Measurements from ENCODE around the gene HPSE2. TPM values are rescaled to one million over a fixed set of nuclear protein-coding genes. Genes with fewer than 3 reads are reported as not detected.

Gene HPSE2
- total and polyA plus RNA-seq, 2 of the 8 experiments (the other 6 are each of a cell fraction or from before 2014, with no cell fraction given) = 0.41 to 0.58 TPM

GRCh38 chr10:98899018-98899417, 336.6 kb downstream of the HPSE2 start:
- H4K8ac ChIP-seq (ENCODE audit: extremely low read depth, insufficient read depth, low read length) = no peak overlapping the region
- no peaks in the 10 kb centered on the region for H3K9me3 ChIP-seq (ENCODE audit: insufficient read depth in 2 of 2, low read depth in 1 of 2, low read length in 1 of 2)
- WGBS, 2 experiments (ENCODE audit: extremely low coverage in 1 of 2, insufficient coverage in 1 of 2, insufficient read length in 1 of 2, insufficient replicate concordance in 2 of 2, low coverage in 1 of 2, low lambda C conversion rate in 2 of 2, missing lambda C conversion rate in 1 of 2) = 90% methylated on average over 3 of the region's 3 CpGs; no CpG with 5 or more reads in 1 of the 2 experiments
- no peak overlapping the region for H3K14ac ChIP-seq (ENCODE audit: insufficient read length)
- H2BK20ac ChIP-seq (ENCODE audit: low read length) = no peak overlapping the region
- H3K4ac ChIP-seq (replicated peaks; ENCODE audit: insufficient read length, low read depth, low read length) = no peak overlapping the region
- no peak overlapping the region for H3K9ac ChIP-seq (replicated peaks in 1 of 4; ENCODE audit: extremely low read depth in 1 of 4, low read depth in 3 of 4, low read length in 3 of 4)
- H2AK5ac ChIP-seq (ENCODE audit: low read depth, low read length) = no peak overlapping the region
- no peak overlapping the region for H3K27ac ChIP-seq (ENCODE audit: low read depth, low read length)
- H2BK15ac ChIP-seq (ENCODE audit: low read length) = no peak overlapping the region
- H4K91ac ChIP-seq (replicated peaks; ENCODE audit: insufficient read length, low read length) = no peak overlapping the region
- H2BK12ac ChIP-seq (ENCODE audit: low read depth, low read length) = no peak overlapping the region
- no peaks in the 10 kb centered on the region for H3K79me2 ChIP-seq (ENCODE audit: control insufficient read depth in 1 of 2, insufficient read depth in 2 of 2, low read length in 2 of 2)
- H3K79me1 ChIP-seq (ENCODE audit: low read depth, low read length) = no peaks in the 10 kb centered on the region
- no peaks in the 10 kb centered on the region for H3K23me2 ChIP-seq (ENCODE audit: low read depth, low read length)
- H3K4me2 ChIP-seq (ENCODE audit: insufficient read depth in 1 of 2, low read depth in 2 of 2, low read length in 2 of 2) = no peak overlapping the region
- ChIA-PET POLR2A (ENCODE audit: partially characterized antibody) (no interaction called here), CTCF (ENCODE audit: partially characterized antibody) (no interaction called here)
- H2BK5ac ChIP-seq (ENCODE audit: low read depth, low read length) = no peak overlapping the region
- no peak overlapping the region for H3K18ac ChIP-seq (ENCODE audit: extremely low read depth, low read length)
- H3K4me3 ChIP-seq (ENCODE audit: extremely low read depth in 1 of 4, insufficient read depth in 2 of 4, low read depth in 3 of 4, low read length in 4 of 4) = no peak overlapping the region
- H2AFZ ChIP-seq (ENCODE audit: low read length) = no peak overlapping the region
- H3K27me3 ChIP-seq (replicated peaks in 1 of 4; ENCODE audit: control insufficient read depth in 3 of 4, extremely low read depth in 1 of 4, insufficient read depth in 3 of 4, low read length in 3 of 4) = no peaks in the 10 kb centered on the region
- DNase-seq (ENCODE audit: low read depth in 1 of 2, low spot score in 2 of 2) = no peak
- no peaks in the 10 kb centered on the region for H4K20me1 ChIP-seq (replicated peaks in 1 of 2; ENCODE audit: control insufficient read depth in 1 of 2, insufficient read depth in 2 of 2, low read length in 2 of 2)
- H3K4me1 ChIP-seq (replicated peaks in 1 of 4; ENCODE audit: control insufficient read depth in 3 of 4, insufficient read depth in 4 of 4, low read length in 3 of 4) = no peaks in the 10 kb centered on the region
- H3K23ac ChIP-seq (ENCODE audit: insufficient read length) = no peak overlapping the region
- no peak overlapping the region for H4K5ac ChIP-seq (ENCODE audit: insufficient read length, low read depth, low read length)
- FAIRE-seq = no peak
- TF ChIP-seq MAFK (IDR thresholded peaks at IDR 0.05; ENCODE audit: low read depth, low read length) (no peak), YY1 (IDR thresholded peaks at IDR 0.05; ENCODE audit: low read depth, low read length) (no peak)
- H3K36me3 ChIP-seq (ENCODE audit: control insufficient read depth in 2 of 4, insufficient read depth in 4 of 4, low read length in 3 of 4) = no peaks in the 10 kb centered on the region
- H2BK120ac ChIP-seq (replicated peaks; ENCODE audit: low read depth, low read length) = no peak overlapping the region
- H3K56ac ChIP-seq (replicated peaks; ENCODE audit: insufficient read length, low read depth, low read length) = no peak overlapping the region

All from H1 (cell line).